ENCODE results near the gene VWA3B.
"Not testable (repeated sequence)": the region's sequence is repeated elsewhere in the genome, so short reads cannot be mapped to it uniquely, and the experiment has no call there.

VWA3B gene

DNA sequence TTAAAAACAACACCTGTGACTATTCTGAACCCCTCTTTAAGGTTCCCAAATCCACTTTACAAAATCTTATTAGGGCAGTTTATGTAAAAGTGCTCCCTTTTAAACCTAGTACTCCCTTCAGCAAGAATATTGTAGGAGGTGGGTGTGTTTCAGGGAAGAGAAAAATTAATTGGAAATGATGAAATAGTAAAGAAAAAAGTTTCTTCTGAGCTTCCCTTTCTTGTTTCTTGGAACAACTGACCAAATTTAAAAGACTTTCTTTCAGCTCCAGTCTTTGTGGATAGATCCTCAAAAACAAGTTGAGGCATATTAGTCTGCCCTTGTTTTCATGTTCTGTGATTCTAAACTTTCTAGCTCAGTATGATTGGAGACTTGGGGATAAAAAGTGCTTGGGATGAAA is 3.0 kb downstream of the VWA3B start:
- DNase-seq: no peak

DNA sequence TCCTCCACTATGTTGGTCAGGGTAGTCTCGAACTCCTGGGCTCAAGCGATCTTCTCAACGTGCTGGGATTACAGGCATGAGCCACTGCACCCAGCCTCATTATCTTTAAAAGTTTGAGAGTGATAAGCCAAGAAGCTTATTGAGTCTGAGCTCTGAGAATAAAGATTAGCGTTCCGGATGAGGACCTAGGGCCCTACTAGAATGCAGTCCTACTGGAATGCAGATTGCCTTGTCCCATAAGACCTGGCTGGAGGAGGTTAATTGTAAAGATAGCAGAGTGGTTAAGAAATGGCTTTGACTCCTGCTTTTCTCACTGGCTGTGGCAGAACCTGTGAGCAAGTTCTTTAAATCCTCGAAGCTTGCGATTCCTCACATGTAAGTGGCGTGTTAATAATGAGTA is 4.0 kb downstream of the VWA3B start:
- no peak for DNase-seq

DNA sequence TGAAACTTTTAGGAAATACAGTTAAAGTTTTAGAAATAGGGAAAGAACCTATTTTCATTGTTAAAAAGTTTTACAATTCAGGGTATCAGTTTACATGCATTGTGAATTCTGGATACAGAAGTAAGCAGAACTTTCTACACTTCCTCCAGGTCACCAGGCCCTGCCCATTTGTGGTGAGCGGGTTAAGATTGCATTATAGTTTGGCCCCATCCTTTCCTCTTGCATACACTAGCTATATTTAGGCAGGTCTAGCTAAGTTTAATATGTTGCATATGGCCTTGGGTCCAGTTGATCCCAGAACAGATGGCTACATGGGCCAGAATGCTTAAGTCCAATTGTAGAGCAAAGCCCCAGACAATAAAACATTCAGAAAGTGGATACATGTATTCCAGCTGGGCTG is 4.8 kb downstream of the VWA3B start:
- no peak for DNase-seq

GRCh38 chr2:98093146-98093545 is 6.2 kb downstream of the VWA3B start:
- DNase-seq: no peak

DNA sequence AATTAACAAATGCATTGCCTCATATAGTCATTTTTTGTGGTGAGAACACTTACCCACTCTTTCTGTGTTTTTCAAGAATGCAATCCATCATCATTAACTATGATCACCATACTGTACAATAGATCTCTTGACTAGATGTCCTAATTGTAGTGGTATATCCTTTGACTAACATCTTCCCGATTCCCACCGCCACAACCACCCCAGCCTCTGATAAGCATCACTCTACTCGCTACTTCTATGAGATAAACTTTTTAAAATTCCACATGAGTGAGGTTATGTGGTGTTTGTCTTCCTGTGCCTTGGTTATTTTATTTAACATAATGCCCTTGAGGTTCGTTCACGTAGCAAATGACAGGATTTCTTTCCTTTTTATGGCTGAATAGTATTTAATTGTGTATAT is 6.6 kb downstream of the VWA3B start:
- no peak for DNase-seq

- no peak for DNase-seq
Observed at GRCh38 chr2:98099939-98100743, 13.2 kb downstream of the VWA3B start.

- DNase-seq: not testable (repeated sequence)
Observed at GRCh38 chr2:98102315-98102714, 15.3 kb downstream of the VWA3B start.

- DNase-seq: no peak
Observed at GRCh38 chr2:98102878-98103277, 15.9 kb downstream of the VWA3B start.

DNA sequence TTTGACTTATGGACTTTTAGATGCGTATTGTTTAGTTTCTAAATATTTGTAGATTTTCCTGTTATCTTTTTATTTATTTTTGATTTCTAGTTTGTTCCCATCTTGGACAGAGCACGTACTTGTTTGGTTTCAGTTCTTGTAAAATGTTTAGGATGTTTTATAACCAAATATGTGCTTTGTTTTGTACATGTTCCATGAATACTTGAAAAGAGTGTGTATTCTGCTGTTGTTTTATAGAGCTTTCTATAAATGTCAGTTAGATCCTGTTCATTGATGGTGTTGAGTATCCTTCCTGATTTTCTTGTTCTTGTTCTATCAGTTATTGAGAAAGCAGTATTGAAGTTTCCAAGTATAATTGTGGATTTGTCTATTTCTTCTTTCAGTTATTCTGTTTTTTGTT is 21.1 kb downstream of the VWA3B start:
- DNase-seq: no peak

DNA sequence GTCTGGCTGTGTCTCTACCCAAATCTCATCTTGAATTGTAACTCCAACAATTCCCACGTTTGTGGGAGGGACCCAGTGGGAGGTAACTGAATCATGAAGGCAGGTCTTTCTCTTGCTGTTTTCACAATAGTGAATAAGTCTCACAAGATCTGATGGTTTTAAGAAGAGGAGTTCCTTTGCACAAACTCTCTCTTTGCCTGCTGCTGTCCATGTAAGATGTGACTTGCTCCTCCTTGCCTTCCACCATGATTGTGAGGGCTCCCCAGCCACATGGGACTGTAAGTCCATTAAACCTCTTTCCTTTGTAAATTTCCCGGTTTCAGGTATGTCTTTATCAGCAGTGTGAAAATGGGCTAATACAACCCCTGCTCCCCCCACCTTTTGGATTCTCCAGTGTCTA is 23.8 kb downstream of the VWA3B start:
- no peak for DNase-seq

GRCh38 chr2:98114643-98115330 is 27.8 kb downstream of the VWA3B start:
- DNase-seq: no peak

- DNase-seq: no peak
Observed at GRCh38 chr2:98118161-98118560, 31.2 kb downstream of the VWA3B start.

DNA sequence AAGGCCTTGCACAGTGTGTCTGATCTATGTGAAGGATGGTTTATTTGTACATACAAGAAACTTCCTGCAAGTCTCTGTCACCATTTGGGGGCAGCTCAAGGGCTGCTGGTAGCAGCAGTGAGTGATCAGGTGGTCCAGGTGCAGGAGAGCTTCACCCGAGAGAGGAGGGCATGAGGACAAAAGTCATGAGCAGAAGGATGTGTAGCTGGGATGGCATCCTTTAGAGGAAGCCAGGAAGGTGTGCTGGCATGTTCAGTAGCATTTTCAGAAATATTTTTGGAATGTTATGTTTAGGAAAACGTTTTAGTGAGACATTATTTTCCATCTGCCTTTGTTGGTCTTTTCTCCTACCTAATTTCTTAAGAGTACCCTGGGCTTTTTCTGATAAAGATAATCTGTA is 31.9 kb downstream of the VWA3B start:
- no peak for DNase-seq

- no peak for DNase-seq
Observed at GRCh38 chr2:98121149-98121548, 34.2 kb downstream of the VWA3B start.

DNA sequence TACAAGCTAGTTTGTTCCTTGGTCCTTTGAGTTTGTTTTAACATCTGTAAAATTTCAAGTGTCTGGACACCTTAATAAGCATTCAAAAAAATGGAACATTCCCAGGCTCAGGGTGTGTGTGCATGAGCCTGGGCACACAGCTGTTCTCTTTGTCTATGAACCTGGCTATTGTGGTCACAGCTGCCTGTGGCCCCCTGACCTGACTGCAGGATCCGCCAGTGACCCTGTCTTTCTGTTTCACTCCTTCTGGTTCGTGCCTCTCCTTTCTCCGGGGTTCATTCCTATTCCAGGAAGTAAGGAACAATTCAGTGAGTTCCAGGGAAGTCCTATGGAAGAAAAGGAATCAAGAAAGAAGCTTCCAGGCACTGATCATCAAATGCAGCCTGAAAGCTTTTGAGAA is 35.6 kb downstream of the VWA3B start:
- DNase-seq: no peak

DNA sequence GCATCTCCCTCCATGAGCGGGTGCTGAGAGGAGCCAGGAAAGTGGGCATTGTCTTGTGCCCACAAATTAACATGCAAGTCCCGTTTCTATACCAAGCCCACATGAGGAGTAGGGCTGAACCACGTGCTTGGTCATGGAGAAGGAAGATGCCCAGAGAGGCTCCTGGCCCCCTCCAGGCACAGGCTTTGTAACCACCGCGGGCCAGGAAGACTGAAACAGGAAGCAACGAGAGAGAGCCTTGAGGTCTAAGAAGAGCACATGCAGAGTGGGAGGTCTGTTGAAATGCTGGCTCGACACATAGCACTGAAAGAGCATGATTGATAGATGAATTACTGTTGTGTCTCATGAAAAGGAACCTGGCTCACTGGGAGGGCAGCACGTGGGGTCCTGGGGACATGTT is 36.3 kb downstream of the VWA3B start:
- DNase-seq: no peak

GRCh38 chr2:98126061-98126460 is 39.1 kb downstream of the VWA3B start:
- DNase-seq: no peak

GRCh38 chr2:98127229-98127989 is 40.4 kb downstream of the VWA3B start:
- DNase-seq: no peak

DNA sequence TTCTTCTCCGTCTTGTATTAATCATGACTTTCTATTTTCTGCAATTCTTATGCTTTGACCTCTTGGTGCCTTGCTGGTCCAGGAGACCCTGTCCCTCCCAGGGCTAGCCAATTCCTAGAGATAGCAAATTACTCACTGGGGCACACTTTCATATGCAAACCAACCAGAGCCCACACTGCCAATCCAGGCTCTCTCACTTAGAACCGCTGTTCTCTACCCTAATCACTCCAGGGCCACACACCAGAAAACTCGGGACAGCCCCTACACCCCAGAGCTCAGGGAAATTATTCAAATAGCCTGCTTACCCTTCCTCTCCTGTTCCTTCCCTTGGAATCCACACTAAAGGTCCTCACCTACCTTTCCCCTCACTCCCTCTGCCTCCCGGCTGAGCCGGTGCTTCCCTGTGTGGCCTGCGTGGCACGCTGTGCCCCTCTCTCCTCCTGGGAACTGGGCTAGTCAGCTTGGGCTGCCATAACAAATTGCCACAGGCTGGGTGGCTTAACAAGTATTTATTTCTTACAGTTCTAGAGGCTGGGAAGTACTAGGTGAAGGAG is 41.7 kb downstream of the VWA3B start:
- DNase-seq: no peak

DNA sequence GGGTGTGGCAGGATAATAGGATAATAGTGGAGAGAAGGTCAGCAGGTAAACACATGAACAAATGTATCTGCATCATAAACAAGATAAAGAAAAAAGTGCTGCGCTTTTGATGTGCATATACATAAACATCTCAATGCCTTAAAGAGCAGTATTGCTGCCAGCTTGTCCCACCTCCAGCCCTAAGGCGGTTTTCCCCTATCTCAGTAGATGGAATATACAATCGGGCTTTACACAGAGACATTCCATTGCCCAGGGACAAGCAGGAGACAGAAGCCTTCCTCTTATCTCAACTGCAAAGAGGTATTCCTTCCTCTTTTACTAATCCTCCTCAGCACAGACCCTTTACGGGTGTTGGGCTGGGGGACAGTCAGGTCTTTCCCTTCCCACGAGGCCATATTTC is 43.1 kb downstream of the VWA3B start:
- DNase-seq: not testable (repeated sequence)

GRCh38 chr2:98134172-98135005 is 47.4 kb downstream of the VWA3B start:
- peak; percentile 5 for DNase-seq

DNA sequence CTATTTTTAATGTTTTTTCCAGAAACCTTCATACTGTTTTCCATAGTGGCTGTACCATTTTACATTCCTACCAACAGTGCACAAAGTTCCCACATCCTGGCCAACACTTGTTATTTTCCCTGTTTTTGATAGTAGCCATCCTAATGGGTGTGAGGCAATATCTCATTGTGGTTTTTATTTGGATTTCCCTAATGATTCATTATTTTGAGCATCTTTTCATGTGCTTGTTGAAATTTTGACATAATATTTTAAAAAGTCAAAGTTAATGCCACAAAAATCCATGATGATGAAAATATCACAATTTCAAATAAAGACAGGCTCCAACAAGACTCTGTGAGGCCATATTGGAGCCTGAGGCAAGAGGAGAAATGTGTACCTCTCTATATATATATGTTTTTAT is 50.2 kb downstream of the VWA3B start:
- no peak for DNase-seq

GRCh38 chr2:98138978-98139377 is 52.0 kb downstream of the VWA3B start:
- not testable (repeated sequence) for DNase-seq

All from stimulated activated CD4-positive, alpha-beta T cell treated with anti-CD3 and anti-CD28 coated beads, Interleukin-12 subunit alpha, Interleukin-12 subunit beta, amount 100 ng/mL, for 4 hours (primary cell).